Fibroblast of lung (primary cell): ENCODE measurements around the gene AKAP13. TPM values are rescaled to one million over a fixed set of nuclear protein-coding genes. Genes with fewer than 3 reads are reported as not detected.

Experiments used
- DNase-seq, 2 donors: peaks; one replicate each; pipeline versions ENCODE4 v3.0.0 to v3.0.0-alpha.2; 2010; ENCODE audit warnings: low read depth in 2 of 2
- H2AFZ ChIP-seq: 2 replicates; pipeline ENCODE4 v1.5.1; 2012; ENCODE audit warnings: low read length, control low read depth, inconsistent platforms
- H3K27ac ChIP-seq: 2 replicates; pipeline ENCODE4 v1.5.1; 2011; ENCODE audit warnings: low read length, control low read depth; ENCODE audit not compliant: insufficient read depth
- H3K27me3 ChIP-seq: 2 replicates; pipeline ENCODE4 v1.5.1; 2011; ENCODE audit warnings: mild to moderate bottlenecking, low read length; ENCODE audit not compliant: control insufficient read depth, insufficient read depth
- H3K36me3 ChIP-seq: 2 replicates; pipeline ENCODE4 v1.5.1; 2011; ENCODE audit warnings: low read length; ENCODE audit not compliant: control insufficient read depth, insufficient read depth
- H3K4me1 ChIP-seq: 2 replicates; pipeline ENCODE4 v1.5.1; 2011; ENCODE audit warnings: low read length; ENCODE audit not compliant: control insufficient read depth, insufficient read depth; ENCODE audit errors: extremely low read depth
- H3K4me2 ChIP-seq: 2 replicates; pipeline ENCODE4 v1.5.1; 2011; ENCODE audit warnings: low read length, control low read depth; ENCODE audit not compliant: insufficient read depth; ENCODE audit errors: extremely low read depth
- H3K4me3 ChIP-seq, 4 experiments: fragments of 200-600 bp in 1 of 4; sonication (generic) in 1 of 4; replicated peaks in 1 of 4; 2 replicates each; pipeline ENCODE4 v1.5.1; 2011 to 2016; ENCODE audit warnings: low read length in 4 of 4, low read depth in 3 of 4, mild to moderate bottlenecking in 3 of 4, control low read depth in 2 of 4, inconsistent platforms in 1 of 4, mixed read lengths in 1 of 4; ENCODE audit not compliant: insufficient read depth in 1 of 4; ENCODE audit errors: control extremely low read depth in 1 of 4
- H3K79me2 ChIP-seq: 2 replicates; pipeline ENCODE4 v1.5.1; 2012; ENCODE audit warnings: mild to moderate bottlenecking, low read length, inconsistent platforms; ENCODE audit not compliant: control insufficient read depth, insufficient read depth
- H3K9ac ChIP-seq: 2 replicates; pipeline ENCODE4 v1.5.1; 2011; ENCODE audit warnings: mild to moderate bottlenecking, low read length, control low read depth; ENCODE audit not compliant: insufficient read depth
- H3K9me3 ChIP-seq: 2 replicates; pipeline ENCODE4 v1.5.1; 2012; ENCODE audit warnings: low read depth, low read length; ENCODE audit not compliant: control insufficient read depth, insufficient read depth
- H4K20me1 ChIP-seq: 2 replicates; pipeline ENCODE4 v1.5.1; 2011; ENCODE audit warnings: low read length; ENCODE audit not compliant: control insufficient read depth, insufficient read depth; ENCODE audit errors: extremely low read depth
- EZH2 ChIP-seq: IDR thresholded peaks from 2 replicates; pipeline ENCODE4 v1.5.1; 2012; ENCODE audit warnings: low read length, control low read depth, mild to moderate bottlenecking; ENCODE audit errors: missing control alignments
- polyA plus RNA-seq, 2 donors: library from polyadenylated mRNA; depleted of rRNA in 1 of 2; stranded (reverse) in 1 of 2; unstranded in 1 of 2; fragments of >200 nt; gene quantifications; 2 replicates each; pipeline ENCODE4 v1.2.1, GENCODE V29; 2011 to 2012; ENCODE audit warnings: missing spikeins in 1 of 2
- total RNA-seq: library from RNA; depleted of rRNA; stranded (reverse); fragments of >200 nt; gene quantifications from 2 replicates; pipeline ENCODE4 v1.2.1, GENCODE V29; 2014
- TF ChIP-seq, protein P1 (sequence below), 2 donors: IDR thresholded peaks in 1 of 2; conservative IDR thresholded peaks in 1 of 2; 1 replicate in 1 of 2; 2 replicates in 1 of 2; pipeline ENCODE4 v1.5.1; 2011 to 2012; ENCODE audit warnings: low read length in 2 of 2, control low read depth in 1 of 2, inconsistent platforms in 1 of 2, low read depth in 1 of 2, mild to moderate bottlenecking in 1 of 2

The AKAP13 gene
- total and polyA plus RNA-seq, 2 donors (not counting 1 experiment from before 2014, with no cell fraction given), result 8.3 to 68.4 TPM

GRCh38 chr15:85543741-85544155 is 163.3 kb downstream of the AKAP13 start:
- Histone ChIP-seq H3K79me2 (no peaks in the 10 kb centered on the region), H3K9ac (no peak overlapping the region), H3K27ac (no peak overlapping the region), H4K20me1 (no peaks in the 10 kb centered on the region), H3K27me3 (no peaks in the 10 kb centered on the region), H3K4me1 (peaks cover 4% of the 10 kb centered on the region), H3K4me2 (no peak overlapping the region), H3K4me3 (no peak overlapping the region), H3K9me3 (no peaks in the 10 kb centered on the region), H3K36me3 (no peaks in the 10 kb centered on the region), H2AFZ (no peak overlapping the region)
- TF ChIP-seq, protein P1, sequence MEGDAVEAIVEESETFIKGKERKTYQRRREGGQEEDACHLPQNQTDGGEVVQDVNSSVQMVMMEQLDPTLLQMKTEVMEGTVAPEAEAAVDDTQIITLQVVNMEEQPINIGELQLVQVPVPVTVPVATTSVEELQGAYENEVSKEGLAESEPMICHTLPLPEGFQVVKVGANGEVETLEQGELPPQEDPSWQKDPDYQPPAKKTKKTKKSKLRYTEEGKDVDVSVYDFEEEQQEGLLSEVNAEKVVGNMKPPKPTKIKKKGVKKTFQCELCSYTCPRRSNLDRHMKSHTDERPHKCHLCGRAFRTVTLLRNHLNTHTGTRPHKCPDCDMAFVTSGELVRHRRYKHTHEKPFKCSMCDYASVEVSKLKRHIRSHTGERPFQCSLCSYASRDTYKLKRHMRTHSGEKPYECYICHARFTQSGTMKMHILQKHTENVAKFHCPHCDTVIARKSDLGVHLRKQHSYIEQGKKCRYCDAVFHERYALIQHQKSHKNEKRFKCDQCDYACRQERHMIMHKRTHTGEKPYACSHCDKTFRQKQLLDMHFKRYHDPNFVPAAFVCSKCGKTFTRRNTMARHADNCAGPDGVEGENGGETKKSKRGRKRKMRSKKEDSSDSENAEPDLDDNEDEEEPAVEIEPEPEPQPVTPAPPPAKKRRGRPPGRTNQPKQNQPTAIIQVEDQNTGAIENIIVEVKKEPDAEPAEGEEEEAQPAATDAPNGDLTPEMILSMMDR (conservative IDR thresholded peaks at IDR 0.05 in 1 of 2, IDR thresholded peaks at IDR 0.05 in 1 of 2; ENCODE audit: low read depth in 1 of 2, low read length in 2 of 2), result peak in 1 of 2 donors; percentile 18
- TF ChIP-seq EZH2, result no peak
- peak in 1 of 2 donors; percentile 13 for DNase-seq

GRCh38 chr15:85545185-85545584 is 164.8 kb downstream of the AKAP13 start:
- Histone ChIP-seq H3K79me2 (no peaks in the 10 kb centered on the region), H2AFZ (no peak overlapping the region), H3K9me3 (no peaks in the 10 kb centered on the region), H3K36me3 (no peaks in the 10 kb centered on the region), H4K20me1 (no peaks in the 10 kb centered on the region), H3K27ac (no peak overlapping the region), H3K4me2 (no peak overlapping the region), H3K4me1 (peaks cover 4% of the 10 kb centered on the region), H3K27me3 (no peaks in the 10 kb centered on the region), H3K9ac (no peak overlapping the region), H3K4me3 (no peak overlapping the region)
- DNase-seq, result peak in 1 of 2 donors; percentile 84
- TF ChIP-seq EZH2, result no peak
- TF ChIP-seq, protein P1 (conservative IDR thresholded peaks at IDR 0.05 in 1 of 2, IDR thresholded peaks at IDR 0.05 in 1 of 2; ENCODE audit: low read depth in 1 of 2, low read length in 2 of 2), result no peak

DNA sequence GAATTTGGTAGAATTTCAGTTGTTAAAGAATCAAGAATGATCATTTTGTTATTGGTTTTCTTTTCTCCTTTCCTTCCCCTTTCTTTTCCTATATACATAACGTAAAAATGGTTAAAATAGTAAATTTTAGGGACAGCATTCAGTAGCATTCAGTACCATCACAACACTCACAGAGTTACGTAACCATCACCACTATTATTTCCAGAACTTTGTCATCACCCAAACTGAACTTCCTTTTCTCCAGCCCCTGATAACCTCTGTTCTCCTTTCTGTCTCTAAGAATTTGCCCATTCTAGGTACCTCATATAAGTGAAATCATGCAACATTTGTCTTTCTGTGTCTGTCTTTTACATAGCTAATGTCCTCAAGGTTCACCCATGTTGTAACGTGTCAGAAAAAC is 165.3 kb downstream of the AKAP13 start:
- H3K79me2 ChIP-seq, result no peaks in the 10 kb centered on the region
- H3K4me3 ChIP-seq, result no peak overlapping the region
- H3K4me1 ChIP-seq, result peaks cover 4% of the 10 kb centered on the region
- no peaks in the 10 kb centered on the region for H4K20me1 ChIP-seq
- H3K27ac ChIP-seq, result no peak overlapping the region
- no peaks in the 10 kb centered on the region for H3K36me3 ChIP-seq
- DNase-seq, result no peak
- H3K4me2 ChIP-seq, result no peak overlapping the region
- no peak overlapping the region for H2AFZ ChIP-seq
- TF ChIP-seq, protein P1 (conservative IDR thresholded peaks at IDR 0.05 in 1 of 2, IDR thresholded peaks at IDR 0.05 in 1 of 2; ENCODE audit: low read depth in 1 of 2, low read length in 2 of 2), result no peak
- no peak for TF ChIP-seq EZH2
- H3K9me3 ChIP-seq, result no peaks in the 10 kb centered on the region
- no peak overlapping the region for H3K9ac ChIP-seq
- no peaks in the 10 kb centered on the region for H3K27me3 ChIP-seq
